ENCODE results near the gene RTN4.

DNA sequence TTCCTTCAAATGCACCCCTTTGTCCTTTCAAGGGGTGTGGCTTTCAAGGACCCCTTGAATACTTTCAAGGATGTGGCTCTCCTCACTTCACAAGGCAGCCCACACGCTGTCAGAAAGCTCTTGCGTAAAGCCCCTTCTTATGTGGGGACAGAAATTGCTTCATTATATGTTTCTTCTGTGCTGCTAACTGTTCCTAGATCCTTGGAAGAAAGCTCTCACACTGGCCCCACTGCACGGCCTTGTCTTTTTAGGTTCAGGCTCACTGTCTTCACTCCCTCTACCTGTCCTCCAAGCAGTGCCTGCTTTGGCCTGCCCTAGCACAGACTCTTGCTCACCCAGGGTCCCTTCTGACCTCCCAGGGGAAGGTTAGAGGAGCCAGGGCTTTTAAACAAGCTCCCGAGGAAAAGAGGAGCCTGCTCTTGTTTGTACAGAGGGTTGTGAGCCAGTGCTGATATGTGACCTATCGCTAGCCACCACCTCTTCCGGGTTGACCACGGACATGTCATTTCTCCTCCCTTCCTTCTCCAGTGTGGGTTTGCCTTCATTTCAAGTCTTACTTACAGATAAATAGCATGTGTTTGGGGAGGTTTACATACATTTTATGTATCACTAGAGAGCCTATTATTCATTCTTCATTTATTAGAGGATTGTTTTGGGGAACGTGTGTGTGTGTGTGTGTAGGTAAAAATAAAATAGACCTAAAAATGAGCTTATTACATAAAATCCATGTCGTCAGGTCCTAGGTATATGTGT, 94.7 kb downstream of the RTN4 start:
- TF ChIP-seq, protein P1, sequence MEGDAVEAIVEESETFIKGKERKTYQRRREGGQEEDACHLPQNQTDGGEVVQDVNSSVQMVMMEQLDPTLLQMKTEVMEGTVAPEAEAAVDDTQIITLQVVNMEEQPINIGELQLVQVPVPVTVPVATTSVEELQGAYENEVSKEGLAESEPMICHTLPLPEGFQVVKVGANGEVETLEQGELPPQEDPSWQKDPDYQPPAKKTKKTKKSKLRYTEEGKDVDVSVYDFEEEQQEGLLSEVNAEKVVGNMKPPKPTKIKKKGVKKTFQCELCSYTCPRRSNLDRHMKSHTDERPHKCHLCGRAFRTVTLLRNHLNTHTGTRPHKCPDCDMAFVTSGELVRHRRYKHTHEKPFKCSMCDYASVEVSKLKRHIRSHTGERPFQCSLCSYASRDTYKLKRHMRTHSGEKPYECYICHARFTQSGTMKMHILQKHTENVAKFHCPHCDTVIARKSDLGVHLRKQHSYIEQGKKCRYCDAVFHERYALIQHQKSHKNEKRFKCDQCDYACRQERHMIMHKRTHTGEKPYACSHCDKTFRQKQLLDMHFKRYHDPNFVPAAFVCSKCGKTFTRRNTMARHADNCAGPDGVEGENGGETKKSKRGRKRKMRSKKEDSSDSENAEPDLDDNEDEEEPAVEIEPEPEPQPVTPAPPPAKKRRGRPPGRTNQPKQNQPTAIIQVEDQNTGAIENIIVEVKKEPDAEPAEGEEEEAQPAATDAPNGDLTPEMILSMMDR (IDR thresholded peaks at IDR 0.05; ENCODE audit: low read depth, low read length, poor library complexity, severe bottlenecking), result no peak
- TF ChIP-seq EZH2phosphoT487 (IDR thresholded peaks at IDR 0.05; ENCODE audit: borderline replicate concordance, low read length), result no peak

All from DOHH2 (cell line).